Keratinocyte (primary cell): ENCODE data around the gene ADCY5. TPM values are rescaled to one million over a fixed set of nuclear protein-coding genes. Genes with fewer than 3 reads are reported as not detected.

ENCODE experiments used
- DNase-seq: peaks from one replicate; pipeline ENCODE4 v3.0.0-alpha.2; 2011; ENCODE audit warnings: low read depth, missing footprints, low spot score
- FAIRE-seq: peaks from 2 replicates; lab custom pipeline; 2011; peaks lifted over from hg19 to GRCh38; lab: Jason Lieb, UNC
- H2AFZ ChIP-seq: 2 replicates; pipeline ENCODE4 v1.6.0; 2012; ENCODE audit warnings: low read length, control low read depth, inconsistent platforms; ENCODE audit not compliant: control insufficient read depth
- H3K27ac ChIP-seq: 2 replicates; pipeline ENCODE4 v1.5.1; 2011; ENCODE audit warnings: low read length; ENCODE audit not compliant: control insufficient read depth, insufficient read depth
- H3K27me3 ChIP-seq: 3 replicates; pipeline ENCODE4 v1.6.0; 2011; ENCODE audit warnings: low read length; ENCODE audit not compliant: control insufficient read depth, insufficient read depth; ENCODE audit errors: extremely low read depth
- H3K36me3 ChIP-seq, 2 experiments: 2 replicates in 1 of 2; 3 replicates in 1 of 2; pipeline ENCODE4 v1.5.1; 2011; ENCODE audit warnings: low read length in 2 of 2, mild to moderate bottlenecking in 1 of 2; ENCODE audit not compliant: control insufficient read depth in 2 of 2, insufficient read depth in 2 of 2; ENCODE audit errors: extremely low read depth in 1 of 2
- H3K4me1 ChIP-seq: 3 replicates; pipeline ENCODE4 v1.5.1; 2011; ENCODE audit warnings: low read length; ENCODE audit not compliant: control insufficient read depth, insufficient read depth; ENCODE audit errors: extremely low read depth
- H3K4me2 ChIP-seq: 3 replicates; pipeline ENCODE4 v1.6.0; 2011; ENCODE audit warnings: low read depth, low read length; ENCODE audit not compliant: control insufficient read depth, insufficient read depth; ENCODE audit errors: extremely low read depth
- H3K4me3 ChIP-seq, 3 experiments: fragments of 200-600 bp in 1 of 3; sonication (generic) in 1 of 3; 2 replicates in 2 of 3; 3 replicates in 1 of 3; pipeline ENCODE4 v1.5.1; 2011 to 2016; ENCODE audit warnings: low read length in 3 of 3, mild to moderate bottlenecking in 3 of 3, control low read depth in 2 of 3, inconsistent platforms in 1 of 3, low read depth in 1 of 3, mixed read lengths in 1 of 3, mixed run types in 1 of 3, moderate library complexity in 1 of 3; ENCODE audit not compliant: control insufficient read depth in 2 of 3, insufficient read depth in 2 of 3; ENCODE audit errors: extremely low read depth in 1 of 3
- H3K79me2 ChIP-seq: 2 replicates; pipeline ENCODE4 v1.6.0; 2012; ENCODE audit warnings: low read length; ENCODE audit not compliant: control insufficient read depth, insufficient read depth
- H3K9ac ChIP-seq: 3 replicates; pipeline ENCODE4 v1.6.0; 2011; ENCODE audit warnings: low read length; ENCODE audit not compliant: control insufficient read depth, insufficient read depth; ENCODE audit errors: extremely low read depth
- H3K9me1 ChIP-seq: 3 replicates; pipeline ENCODE4 v1.6.0; 2011; ENCODE audit warnings: low read length; ENCODE audit not compliant: control insufficient read depth, insufficient read depth; ENCODE audit errors: extremely low read depth
- H3K9me3 ChIP-seq: 2 replicates; pipeline ENCODE4 v1.5.1; 2012; ENCODE audit warnings: low read depth, low read length; ENCODE audit not compliant: control insufficient read depth
- H4K20me1 ChIP-seq: 3 replicates; pipeline ENCODE4 v1.6.0; 2011; ENCODE audit warnings: low read length; ENCODE audit not compliant: control insufficient read depth, insufficient read depth; ENCODE audit errors: extremely low read depth
- EZH2 ChIP-seq: IDR thresholded peaks from one replicate; pipeline ENCODE4 v1.6.1; 2012; ENCODE audit warnings: inconsistent platforms, mild to moderate bottlenecking, low read length, moderate library complexity
- dilution Hi-C: fragments of 300-500 bp; cut with MboI; formaldehyde crosslinking; loops from one replicate; pipeline ENCODE4 v1.7.0; 2020; ENCODE audit warnings: low sequenced_read_pairs; ENCODE audit not compliant: extremely low pct_ligation_motif_present
- polyA plus RNA-seq, 5 experiments: library from polyadenylated mRNA; depleted of rRNA in 3 of 5; stranded (reverse) in 3 of 5; stranded (forward) in 1 of 5; unstranded in 1 of 5; fragments of >200 nt; gene quantifications; 1 replicate in 1 of 5; 2 replicates in 3 of 5; 3 replicates in 1 of 5; pipeline versions ENCODE4 v1.2.1 to v1.2.3, GENCODE V29; 2011 to 2012; ENCODE audit warnings: missing spikeins in 2 of 5, low read depth in 1 of 5, low replicate concordance in 1 of 5
- TF ChIP-seq, protein P1 (sequence below), 3 experiments: IDR thresholded peaks in 1 of 3; conservative IDR thresholded peaks in 1 of 3; optimal IDR thresholded peaks in 1 of 3; 2 replicates in 2 of 3; 3 replicates in 1 of 3; pipeline versions ENCODE3 to v1.5.1; 2011; ENCODE audit warnings: low read length in 3 of 3, mild to moderate bottlenecking in 3 of 3, moderate library complexity in 2 of 3, control low read depth in 1 of 3, inconsistent platforms in 1 of 3; ENCODE audit not compliant: insufficient read depth in 2 of 3; ENCODE audit errors: extremely low read depth in 1 of 3

Gene ADCY5
- polyA plus RNA-seq, 1 donor (not counting 4 experiments of a cell fraction or from before 2014, with no cell fraction given): not detected

DNA sequence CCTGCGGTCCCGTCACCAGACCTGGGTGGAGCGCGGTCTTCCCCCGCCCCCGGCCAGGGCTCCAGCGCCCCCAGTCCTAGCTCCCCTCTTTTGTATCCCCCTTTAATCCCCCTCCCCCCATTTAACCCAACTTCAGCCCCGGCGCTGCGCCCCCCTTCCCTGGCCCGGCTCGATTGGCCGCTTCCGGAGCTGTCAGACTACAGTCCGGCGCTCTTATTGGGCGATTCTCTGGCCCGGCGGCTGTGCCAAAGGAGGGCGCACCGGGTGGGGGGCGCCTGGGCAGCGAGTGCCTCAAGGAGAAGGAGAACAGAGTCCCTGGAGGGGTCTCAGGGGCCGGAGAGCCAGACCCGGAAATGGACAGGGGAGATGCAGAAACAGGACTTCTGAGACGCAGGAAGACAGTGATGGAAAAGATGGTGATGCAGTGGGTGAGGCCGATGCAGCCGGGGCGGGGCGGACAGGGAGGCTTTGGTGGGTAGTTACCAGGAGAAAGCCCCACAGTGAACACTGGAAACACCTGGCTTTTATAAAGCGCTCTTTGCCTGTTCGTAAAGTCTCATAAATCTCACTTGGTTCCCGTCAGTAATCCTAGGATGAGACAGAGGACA is 1.2 kb upstream of the ADCY5 start:
- Histone ChIP-seq H3K9ac (no peak overlapping the region), H3K4me1 (no peaks in the 10 kb centered on the region), H3K4me2 (peak overlapping the region; percentile 45), H3K4me3 (peak overlapping the region in 2 of 3 experiments; percentile 21 to 57), H3K27ac (no peak overlapping the region), H3K27me3 (peaks cover 72% of the 10 kb centered on the region), H4K20me1 (peaks cover 2% of the 10 kb centered on the region), H3K36me3 (no peaks in the 10 kb centered on the region), H3K9me3 (no peaks in the 10 kb centered on the region), H3K9me1 (no peaks in the 10 kb centered on the region), H3K79me2 (no peaks in the 10 kb centered on the region), H2AFZ (no peak overlapping the region)
- TF ChIP-seq, protein P1, sequence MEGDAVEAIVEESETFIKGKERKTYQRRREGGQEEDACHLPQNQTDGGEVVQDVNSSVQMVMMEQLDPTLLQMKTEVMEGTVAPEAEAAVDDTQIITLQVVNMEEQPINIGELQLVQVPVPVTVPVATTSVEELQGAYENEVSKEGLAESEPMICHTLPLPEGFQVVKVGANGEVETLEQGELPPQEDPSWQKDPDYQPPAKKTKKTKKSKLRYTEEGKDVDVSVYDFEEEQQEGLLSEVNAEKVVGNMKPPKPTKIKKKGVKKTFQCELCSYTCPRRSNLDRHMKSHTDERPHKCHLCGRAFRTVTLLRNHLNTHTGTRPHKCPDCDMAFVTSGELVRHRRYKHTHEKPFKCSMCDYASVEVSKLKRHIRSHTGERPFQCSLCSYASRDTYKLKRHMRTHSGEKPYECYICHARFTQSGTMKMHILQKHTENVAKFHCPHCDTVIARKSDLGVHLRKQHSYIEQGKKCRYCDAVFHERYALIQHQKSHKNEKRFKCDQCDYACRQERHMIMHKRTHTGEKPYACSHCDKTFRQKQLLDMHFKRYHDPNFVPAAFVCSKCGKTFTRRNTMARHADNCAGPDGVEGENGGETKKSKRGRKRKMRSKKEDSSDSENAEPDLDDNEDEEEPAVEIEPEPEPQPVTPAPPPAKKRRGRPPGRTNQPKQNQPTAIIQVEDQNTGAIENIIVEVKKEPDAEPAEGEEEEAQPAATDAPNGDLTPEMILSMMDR (optimal IDR thresholded peaks at IDR 0.05 in 1 of 3, IDR thresholded peaks at IDR 0.05 in 1 of 3, conservative IDR thresholded peaks at IDR 0.05 in 1 of 3; ENCODE audit: extremely low read depth in 1 of 3, insufficient read depth in 2 of 3, low read length in 3 of 3): no peak
- peak; percentile 57 for TF ChIP-seq EZH2
- dilution Hi-C loops: no loop called here
- FAIRE-seq (no peak), DNase-seq (no peak)

DNA sequence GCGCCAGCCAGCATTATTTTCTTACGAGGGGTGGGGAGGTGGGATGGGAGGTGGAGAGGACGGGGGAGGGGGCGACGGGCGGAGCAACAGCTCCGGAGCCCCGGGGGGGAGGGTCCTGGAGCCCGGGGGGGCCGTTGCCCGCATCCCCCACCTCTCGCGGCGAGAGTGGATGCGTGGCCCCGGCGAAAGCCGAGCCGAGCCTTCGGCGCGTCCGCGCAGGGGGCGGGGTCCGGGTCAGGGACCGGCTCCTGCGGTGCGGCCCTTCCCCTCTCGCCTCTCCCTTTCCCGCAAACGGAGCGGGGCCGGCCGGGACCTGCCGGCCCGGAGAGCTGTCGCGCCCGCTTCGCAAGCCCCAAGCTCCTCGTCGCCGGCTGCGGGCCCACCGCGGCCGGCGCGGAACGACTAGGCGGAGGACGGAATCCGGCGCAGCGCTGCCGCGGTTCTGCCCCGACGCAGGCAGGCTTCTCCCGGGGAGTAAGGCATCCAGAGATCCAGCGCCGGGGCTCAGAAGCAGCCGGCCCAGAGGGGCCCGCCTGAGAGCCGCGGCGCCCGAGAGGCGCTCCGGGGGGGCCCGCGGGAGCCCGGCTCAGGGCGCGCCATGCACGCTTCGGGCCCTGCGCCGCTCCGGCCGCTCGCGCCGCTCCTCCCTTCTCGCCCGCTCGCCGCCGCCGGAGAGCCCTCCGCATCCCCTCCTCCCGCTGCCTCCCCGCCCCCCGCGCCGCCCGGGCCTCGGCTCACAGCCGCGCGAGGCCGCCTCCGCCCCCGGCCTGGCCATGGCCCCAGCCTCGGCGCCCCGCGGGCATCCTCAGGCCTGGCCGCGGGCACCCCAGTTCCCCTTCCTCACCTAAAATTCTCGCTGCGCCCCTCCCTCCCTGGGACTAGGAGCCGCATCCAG is 459 bp upstream of the ADCY5 start:
- Histone ChIP-seq H3K4me3 (peak overlapping the region; percentile 29 to 57 (median 38)), H4K20me1 (peaks cover 2% of the 10 kb centered on the region), H3K9me1 (no peaks in the 10 kb centered on the region), H2AFZ (no peak overlapping the region), H3K79me2 (no peaks in the 10 kb centered on the region), H3K4me2 (peak overlapping the region; percentile 71), H3K9ac (no peak overlapping the region), H3K4me1 (no peaks in the 10 kb centered on the region), H3K27ac (no peak overlapping the region), H3K36me3 (no peaks in the 10 kb centered on the region), H3K27me3 (peaks cover 72% of the 10 kb centered on the region), H3K9me3 (no peaks in the 10 kb centered on the region)
- FAIRE-seq: no peak
- dilution Hi-C loops: no loop called here
- DNase-seq: no peak
- TF ChIP-seq, protein P1 (optimal IDR thresholded peaks at IDR 0.05 in 1 of 3, IDR thresholded peaks at IDR 0.05 in 1 of 3, conservative IDR thresholded peaks at IDR 0.05 in 1 of 3; ENCODE audit: extremely low read depth in 1 of 3, insufficient read depth in 2 of 3, low read length in 3 of 3): no peak
- peak; percentile 40 for TF ChIP-seq EZH2
